Limb (tissue), 2 donors: Measurements from ENCODE around the gene SYT12.
A peak's percentile ranks its signal among the peaks of the same experiment; 100 is the strongest.
"Not testable (repeated sequence)": the region's sequence is repeated elsewhere in the genome, so short reads cannot be mapped to it uniquely, and the experiment has no call there.

Experiments used
- DNase-seq, 2 donors: peaks; one replicate each; pipeline ENCODE4 v3.0.0-alpha.2; 2016; ENCODE audit errors: extremely low spot score in 2 of 2

The SYT12 gene

GRCh38 chr11:67022961-67023956 is at the start of gene SYT12:
TSS of gene SYT12 (plus strand) at chr11:67023134. CDS start at chr11:67030145, 7,011 bp downstream.
- peak in 1 of 2 donors; percentile 49 for DNase-seq

GRCh38 chr11:66973956-66974580 is 48.9 kb upstream of the SYT12 start:
- DNase-seq, result no peak

- no peak for DNase-seq
These were observed 48.1 kb upstream of the SYT12 start, which contains the start of gene C11orf86 for GRCh38 chr11:66974724-66975404. TSS of gene C11orf86 (plus strand) at chr11:66975304. CDS start at chr11:66975363, 59 bp downstream.

- DNase-seq, result no peak
These were observed 47.4 kb upstream of the SYT12 start for GRCh38 chr11:66975405-66976027.

- peak in 1 of 2 donors; percentile 81 for DNase-seq
These were observed 46.9 kb upstream of the SYT12 start for GRCh38 chr11:66976028-66976467.

GRCh38 chr11:66976925-66977324 is 46.0 kb upstream of the SYT12 start:
- no peak for DNase-seq

- DNase-seq, result no peak
These were observed 44.7 kb upstream of the SYT12 start for GRCh38 chr11:66978229-66978628.

GRCh38 chr11:66978717-66979116 is 44.2 kb upstream of the SYT12 start:
- DNase-seq, result no peak

GRCh38 chr11:66979336-66979980 is 43.5 kb upstream of the SYT12 start:
- DNase-seq, result no peak

GRCh38 chr11:66981976-66982578 is 40.9 kb upstream of the SYT12 start:
- peak; percentile 79 to 81 for DNase-seq

GRCh38 chr11:66983275-66983924 is 39.5 kb upstream of the SYT12 start:
- DNase-seq, result no peak

GRCh38 chr11:66985508-66986177 is 37.3 kb upstream of the SYT12 start:
- DNase-seq, result no peak

- no peak for DNase-seq
These were observed 36.8 kb upstream of the SYT12 start for GRCh38 chr11:66986178-66986545.

GRCh38 chr11:66987158-66987620 is 35.7 kb upstream of the SYT12 start:
- no peak for DNase-seq

GRCh38 chr11:66987924-66988637 is 34.9 kb upstream of the SYT12 start:
- no peak for DNase-seq

GRCh38 chr11:66988741-66989140 is 34.2 kb upstream of the SYT12 start:
- DNase-seq, result not testable (repeated sequence)

GRCh38 chr11:66989360-66989759 is 33.6 kb upstream of the SYT12 start:
- not testable (repeated sequence) for DNase-seq

- no peak for DNase-seq
These were observed 30.9 kb upstream of the SYT12 start for GRCh38 chr11:66992041-66992440.
